T follicular helper cell (primary cell): Measurements from ENCODE around the gene TMEM134.

ENCODE experiments used
- DNase-seq: peaks from one replicate; pipeline ENCODE4 v3.0.0-alpha.2; 2020; ENCODE audit warnings: low read depth

The TMEM134 gene

DNA sequence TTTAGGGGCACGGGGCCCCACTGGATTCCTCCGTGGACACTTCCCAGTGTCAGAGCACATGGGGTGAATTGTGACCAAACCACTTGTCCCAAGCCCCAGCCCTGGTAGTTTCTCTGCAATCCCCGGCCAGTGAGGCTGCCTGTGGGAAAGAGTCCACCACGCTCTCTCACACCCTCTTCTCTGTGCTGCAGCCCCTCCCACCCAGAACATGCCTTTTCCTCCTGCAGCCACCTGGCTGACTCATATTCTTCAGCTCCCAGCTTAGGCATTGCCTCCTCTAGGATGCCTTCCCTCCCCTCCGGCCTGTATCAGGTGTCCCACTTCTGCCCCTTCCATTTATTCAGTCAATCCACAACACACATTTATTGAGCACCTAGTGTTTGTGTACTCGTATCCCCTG is 46.2 kb downstream of the TMEM134 start:
- DNase-seq = no peak

DNA sequence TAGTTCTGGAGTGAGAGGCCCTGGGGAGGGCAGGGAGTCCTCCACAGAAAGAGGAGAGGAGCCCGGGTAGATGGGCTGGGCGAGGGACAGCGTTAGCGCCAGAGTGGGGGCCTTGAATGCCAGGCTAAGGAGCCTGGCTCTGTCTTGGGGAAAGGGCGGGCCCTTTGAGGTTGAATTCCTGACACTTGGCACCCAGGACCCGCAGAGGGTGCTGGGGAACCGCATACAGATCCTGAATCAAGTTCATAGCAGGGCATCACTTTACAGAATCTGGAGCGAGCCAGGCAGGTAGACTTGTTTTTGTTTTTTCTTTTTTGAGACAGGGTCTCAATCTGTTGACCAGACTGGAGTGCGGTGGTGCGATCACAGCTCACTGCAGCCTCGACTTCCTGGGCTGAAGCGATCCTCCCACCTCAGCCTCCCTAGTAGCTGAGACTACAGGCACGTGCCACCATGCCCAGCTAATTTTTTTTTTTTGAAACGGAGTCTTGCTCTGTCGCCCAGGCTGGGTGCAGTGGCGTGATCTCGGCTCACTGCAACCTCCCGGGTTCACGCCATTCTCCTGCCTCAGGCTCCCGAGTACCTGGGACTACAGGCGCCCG is 47.5 kb downstream of the TMEM134 start:
- DNase-seq = no peak

DNA sequence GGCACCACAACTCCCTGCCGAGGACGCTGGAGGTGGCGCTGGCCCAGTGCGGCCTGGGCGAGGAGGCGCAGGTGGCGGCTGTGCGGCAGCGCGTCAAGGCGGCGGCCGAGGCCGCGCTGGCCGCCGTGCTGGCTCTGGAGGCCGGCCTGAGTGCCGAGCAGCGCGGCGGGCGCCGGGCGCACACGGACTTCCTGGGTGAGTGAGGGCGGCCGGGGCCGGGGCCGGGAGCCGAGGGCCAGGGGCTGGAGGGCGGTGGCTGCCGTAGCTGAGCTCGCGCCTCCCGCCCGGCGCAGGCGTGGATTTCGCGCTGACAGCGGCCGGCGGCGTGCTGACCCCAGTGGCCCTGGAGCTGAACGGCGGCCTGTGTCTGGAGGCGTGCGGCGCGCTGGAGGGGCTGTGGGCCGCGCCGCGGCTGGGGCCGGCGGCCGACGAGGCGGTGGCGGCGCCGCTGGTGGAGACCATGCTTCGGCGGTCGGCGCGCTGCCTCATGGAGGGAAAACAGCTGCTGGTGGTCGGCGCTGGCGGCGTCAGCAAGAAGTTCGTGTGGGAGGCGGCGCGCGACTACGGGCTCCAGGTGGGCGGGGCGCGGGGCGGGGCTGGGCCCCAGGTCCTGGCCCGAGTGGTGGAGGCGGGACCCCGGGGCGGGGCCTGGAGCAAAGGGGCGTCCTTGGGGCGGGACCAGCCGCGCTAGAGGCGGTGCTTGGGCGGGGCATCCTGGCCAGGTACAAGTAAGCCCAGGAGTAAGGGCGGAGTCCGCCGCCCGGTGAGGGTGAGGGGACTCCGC is 48.2 kb downstream of the TMEM134 start:
- peak; percentile 98 for DNase-seq

DNA sequence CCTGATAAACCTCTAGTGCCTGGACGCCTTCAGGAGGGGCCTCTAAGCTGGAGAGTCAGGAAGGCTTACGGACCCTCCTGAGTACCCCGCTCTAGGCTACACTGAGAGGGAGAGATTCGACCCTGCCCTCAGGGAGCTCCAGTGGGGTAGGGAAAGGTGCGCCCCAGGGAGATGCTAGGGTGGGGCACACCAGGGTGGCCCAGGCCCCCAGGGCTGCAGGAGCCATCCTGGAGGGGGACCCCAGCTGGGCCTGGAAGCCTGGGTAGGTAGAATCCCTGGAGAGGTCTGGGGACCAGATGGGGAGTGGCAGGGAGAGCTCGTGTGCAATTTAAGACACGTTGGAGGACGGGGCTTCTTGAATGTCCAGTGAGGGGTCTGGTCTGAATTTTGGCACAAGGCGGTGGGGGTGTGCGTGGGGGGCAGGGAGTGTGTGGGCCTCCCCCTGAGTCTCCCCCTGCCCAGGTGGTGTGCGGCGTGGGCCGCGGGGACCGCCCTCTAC is 48.9 kb downstream of the TMEM134 start:
- DNase-seq = no peak

DNA sequence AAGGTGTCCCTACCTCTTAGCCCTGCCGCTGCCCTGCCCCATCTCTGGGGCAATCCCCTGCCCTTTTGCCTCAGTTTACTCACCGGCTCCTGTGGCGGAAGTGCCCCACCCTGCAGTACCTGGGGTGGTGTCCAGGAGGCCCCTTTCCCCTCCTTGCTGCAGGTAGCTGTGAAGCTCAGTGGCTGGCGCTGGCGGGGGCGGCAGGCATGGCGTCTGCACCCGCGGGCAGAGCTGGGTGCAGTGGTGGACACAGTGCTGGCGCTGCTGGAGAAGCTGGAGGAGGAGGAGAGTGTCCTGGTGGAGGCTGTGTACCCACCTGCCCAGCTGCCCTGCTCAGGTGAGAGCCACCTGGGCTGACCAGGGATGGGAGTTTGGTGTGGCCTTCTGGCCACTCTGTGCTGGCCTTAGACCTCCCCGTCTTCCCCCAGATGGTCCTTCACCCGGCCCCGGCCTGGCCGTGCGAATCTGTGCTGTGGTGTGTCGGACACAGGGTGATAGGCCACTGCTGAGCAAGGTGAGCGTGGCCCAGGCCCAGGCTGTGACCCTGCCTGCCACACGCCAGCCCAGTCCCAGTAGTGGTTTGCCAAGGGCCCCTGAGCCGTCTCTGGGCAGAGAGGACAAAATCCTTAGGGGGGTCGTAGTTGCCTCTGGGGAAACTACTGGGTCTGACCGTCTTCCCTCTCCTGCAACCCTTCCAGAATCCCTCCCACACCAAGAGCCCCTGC is 49.6 kb downstream of the TMEM134 start:
- no peak for DNase-seq

DNA sequence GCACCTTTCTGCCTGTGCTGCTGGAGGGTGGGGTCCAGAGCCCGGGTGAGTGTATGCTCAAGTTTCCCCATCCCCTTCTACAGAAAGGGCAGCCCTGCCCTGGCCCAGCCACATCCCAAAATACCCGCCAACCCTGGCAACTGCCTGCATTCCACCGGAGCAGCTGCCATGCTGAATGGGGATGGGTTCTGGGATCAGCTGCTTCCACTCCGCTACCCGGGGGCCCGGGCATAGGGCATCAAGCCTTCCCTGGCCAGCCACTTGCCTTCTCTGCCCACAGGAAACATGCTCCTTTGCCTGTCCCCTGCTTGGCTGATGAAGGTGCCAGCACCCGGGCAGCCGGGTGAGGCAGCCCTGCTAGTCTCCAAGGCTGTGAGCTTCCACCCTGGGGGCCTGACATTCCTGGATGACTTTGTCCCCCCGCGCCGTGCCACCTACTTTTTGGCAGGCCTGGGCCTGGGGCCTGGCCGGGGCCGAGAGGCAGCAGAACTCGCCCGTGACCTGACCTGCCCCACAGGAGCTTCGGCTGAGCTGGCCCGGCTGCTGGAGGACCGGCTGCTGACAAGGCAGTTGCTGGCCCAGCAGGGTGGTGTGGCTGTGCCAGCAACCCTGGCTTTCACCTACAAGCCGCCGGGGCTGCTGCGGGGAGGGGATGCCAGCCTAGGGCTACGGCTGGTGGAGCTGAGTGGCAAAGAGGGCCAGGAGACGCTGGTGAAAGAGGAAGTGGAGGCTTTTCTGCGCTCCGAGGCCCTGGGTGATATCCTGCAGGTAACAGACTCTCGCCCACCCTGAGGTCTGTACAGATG is 50.4 kb downstream of the TMEM134 start:
- DNase-seq = no peak

DNA sequence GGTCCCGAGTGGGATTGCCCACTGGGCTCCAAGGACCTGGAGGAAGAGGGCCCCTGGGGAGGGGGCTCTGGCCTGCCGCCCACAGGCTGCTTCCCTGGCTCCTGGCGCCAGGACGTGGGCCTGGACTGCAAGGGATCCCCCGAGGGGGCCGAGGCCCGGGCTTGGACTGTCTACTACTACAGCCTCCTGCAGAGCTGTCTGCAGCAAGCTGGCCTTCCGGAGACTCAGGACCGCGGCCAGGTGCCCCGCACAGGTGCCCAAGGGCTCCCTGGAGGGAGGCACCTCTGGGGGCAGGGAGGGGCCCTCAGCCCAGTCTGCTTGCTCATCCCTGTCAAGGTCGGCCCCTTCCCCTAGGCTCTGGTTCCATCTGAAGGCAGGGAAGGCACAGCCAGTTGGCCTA is 51.6 kb downstream of the TMEM134 start:
- DNase-seq = no peak

DNA sequence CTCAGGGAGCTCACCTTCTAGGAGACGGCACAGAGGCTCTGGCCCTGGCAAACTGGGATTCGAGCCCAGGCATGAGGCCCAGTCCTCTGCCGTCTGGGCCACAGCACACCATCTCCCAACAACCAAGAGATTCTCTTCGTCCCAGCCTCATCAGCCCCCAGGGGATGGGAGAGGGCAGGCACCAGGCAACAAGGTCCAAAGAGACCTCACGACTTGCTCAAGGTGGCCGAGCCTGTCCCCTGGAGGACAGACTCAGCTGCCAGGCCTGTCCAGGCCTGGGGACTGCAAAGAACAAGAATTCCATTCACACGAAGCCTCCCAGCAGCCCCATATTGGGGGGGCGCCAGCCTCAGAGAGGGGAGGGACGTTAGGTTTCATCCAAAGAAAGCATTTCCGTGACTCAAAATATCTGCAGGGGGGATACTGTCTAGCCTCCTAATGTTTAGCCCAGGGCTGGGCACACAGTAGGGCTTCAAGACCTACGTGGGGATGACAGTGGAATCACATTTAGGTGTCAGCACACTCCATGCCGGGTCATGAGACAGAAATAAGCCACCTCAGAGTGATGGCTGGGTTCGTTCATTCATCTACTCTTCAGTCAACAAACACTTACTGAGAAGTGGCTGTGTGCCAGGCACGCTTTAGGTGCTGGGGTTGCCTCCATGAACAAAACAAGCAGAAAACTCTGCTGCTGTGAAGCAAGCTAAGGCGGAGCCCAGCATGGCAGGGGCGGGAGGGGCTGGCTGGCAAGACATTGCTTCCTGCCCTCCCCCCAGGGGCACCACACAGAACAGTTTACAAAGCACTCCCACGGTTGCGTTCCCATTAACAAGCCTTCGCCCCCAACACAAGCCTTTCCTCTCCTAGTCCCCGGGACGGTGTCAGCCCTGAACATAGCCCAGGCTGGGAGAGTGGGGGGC is 52.4 kb downstream of the TMEM134 start:
- peak; percentile 84 for DNase-seq

DNA sequence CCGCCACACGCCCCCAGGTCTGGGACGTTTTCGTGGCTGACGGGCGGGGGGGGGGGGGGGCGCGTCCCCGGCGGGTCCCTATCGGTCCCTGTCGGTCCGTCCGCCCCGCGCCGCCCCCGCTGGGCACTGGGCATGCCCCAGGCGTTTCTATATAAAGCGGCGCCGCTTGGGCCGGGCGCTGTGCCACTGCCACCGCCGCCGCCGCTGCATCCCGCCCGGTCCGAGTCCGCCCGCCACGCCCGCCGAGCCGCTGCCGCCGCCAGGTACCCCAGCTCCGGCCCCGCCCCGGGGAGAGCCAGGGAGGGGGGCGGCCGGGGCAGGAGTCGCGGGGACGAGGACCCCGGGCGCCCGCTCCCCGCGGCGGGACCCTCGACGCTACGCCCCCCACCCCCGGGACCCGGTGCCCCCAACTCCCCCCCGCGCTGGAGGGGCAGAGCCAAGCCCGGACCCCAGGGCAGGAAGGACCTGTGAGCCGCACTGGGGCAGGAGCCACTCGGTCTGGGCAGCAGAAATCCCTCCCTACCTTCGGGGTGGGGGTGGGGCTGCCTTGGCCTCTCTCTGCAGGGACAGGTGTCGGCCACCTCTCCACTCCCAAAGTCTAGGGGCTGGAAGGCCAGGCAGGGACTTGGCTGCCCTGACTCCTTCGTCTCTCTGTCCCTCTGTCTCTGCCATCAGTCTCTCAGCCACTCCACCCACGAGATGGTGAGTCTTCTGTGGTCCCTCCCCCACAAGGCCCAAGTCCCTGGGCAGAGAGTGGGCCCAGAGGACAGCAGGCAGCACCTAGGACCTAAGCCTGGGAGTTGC is 53.3 kb downstream of the TMEM134 start, which contains the start of gene CARNS1:
Gene CARNS1, plus strand, starts transcription at position 178 of the 804 bp plus-strand sequence. Its CDS starts 522 bp downstream, at position 700.
- no peak for DNase-seq

DNA sequence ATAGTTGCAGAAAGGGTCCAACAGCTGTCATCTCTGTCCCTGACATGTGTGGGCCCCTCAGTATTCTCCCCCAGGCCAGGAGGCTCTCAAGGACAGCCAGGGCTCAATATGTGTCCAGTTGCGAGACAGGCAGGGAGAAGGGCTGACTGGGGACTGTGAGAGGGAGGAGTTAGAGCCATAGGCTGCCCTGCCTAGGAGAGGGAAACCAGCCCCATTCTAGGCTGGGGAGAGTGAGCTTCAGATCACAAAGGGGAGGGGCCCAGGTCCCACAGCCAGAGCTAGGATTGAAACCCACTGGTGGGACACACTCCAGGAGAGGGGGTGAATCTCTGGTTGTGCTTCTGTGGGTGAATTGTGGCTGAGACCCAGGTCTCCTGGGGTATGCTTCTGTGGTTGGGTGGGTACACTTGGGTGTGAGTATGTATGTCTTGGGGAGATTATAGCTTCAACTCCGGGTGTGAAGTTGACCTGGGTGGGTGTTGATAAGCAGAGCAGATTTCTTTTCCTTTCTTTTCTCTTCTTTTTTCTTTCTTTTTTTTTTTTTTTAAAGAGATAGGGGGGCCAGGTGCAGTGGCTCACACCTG is 55.7 kb downstream of the TMEM134 start:
- no peak for DNase-seq

DNA sequence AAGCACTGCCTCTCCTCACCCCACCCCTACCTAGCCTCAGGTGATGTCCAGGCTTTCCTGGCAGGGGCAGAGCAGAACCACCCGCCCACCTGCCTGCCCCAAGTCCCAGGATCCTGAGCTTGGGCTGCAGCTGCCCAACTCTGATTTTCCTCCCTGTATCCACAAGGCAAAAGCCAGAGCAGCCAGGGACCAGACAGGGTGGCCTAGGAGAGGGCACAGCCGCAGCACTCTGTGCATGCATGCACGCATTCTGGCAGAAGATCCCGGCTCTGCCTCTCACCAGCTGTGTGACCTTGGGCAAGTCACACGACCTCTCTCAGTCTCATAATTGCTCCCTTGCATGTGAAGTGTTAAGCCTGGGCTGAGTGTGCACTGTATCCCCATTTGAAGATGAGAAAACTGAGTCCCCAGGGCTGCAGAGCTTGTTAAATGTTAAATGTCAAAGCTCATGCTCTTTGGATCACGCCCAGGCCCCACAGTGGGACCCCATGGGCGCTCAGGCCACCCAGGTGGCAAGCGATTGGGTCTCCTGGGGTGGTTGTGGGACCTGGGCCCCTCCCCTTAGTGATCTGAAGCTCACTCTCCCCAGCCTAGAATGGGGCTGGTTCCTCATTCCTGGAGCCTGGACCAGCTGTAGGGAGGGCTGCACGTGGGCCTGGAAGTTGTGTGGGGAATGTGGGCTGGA is 56.4 kb downstream of the TMEM134 start:
- no peak for DNase-seq

DNA sequence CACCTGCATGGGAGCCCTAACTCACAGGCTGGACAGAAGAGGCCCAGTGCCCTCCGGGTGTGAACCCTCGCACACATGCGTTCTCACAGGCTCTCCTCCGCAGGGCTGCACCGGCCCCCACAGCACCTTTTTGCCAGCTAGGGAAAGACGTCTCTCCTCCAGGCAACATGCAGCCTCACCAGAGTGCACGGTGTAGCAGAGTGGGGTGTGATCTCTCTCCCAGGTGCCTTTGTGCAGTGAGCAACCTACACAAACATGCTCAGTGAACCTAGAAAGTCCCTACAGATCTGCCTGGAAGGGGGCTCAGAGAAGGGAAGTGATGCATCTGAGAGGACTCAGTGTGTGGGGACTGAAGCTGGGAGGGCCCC is 57.3 kb downstream of the TMEM134 start:
- DNase-seq = no peak
